ENCODE results near the gene SLC35G6.

The SLC35G6 gene

DNA sequence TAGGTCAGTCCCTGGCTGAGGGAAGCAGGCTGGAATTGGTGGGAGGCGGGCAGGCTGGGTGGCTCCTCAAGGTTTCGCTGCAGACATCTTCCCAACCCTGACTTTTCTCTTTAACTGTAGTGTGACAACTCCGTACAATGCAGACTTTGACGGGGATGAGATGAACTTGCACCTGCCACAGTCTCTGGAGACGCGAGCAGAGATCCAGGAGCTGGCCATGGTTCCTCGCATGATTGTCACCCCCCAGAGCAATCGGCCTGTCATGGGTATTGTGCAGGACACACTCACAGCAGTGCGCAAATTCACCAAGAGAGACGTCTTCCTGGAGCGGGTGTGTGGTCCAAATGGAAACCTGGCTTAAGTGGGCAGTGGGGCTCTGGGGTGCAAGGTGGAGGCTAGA, 17.9 kb downstream of the SLC35G6 start:
- TF ChIP-seq TAF1 (IDR thresholded peaks at IDR 0.05; ENCODE audit: low read depth, low read length) (no peak), SPI1 (IDR thresholded peaks at IDR 0.05; ENCODE audit: low read depth, low read length) (no peak), POLR2A (IDR thresholded peaks at IDR 0.05; ENCODE audit: low read depth, low read length) (no peak), POLR2AphosphoS5 (IDR thresholded peaks at IDR 0.05; ENCODE audit: low read depth, low read length) (no peak), PAX5 (IDR thresholded peaks at IDR 0.05; ENCODE audit: insufficient read depth, low read length, severe bottlenecking) (no peak)
- no peak for FAIRE-seq
- no peak for DNase-seq (ENCODE audit: insufficient read length, low spot score)

DNA sequence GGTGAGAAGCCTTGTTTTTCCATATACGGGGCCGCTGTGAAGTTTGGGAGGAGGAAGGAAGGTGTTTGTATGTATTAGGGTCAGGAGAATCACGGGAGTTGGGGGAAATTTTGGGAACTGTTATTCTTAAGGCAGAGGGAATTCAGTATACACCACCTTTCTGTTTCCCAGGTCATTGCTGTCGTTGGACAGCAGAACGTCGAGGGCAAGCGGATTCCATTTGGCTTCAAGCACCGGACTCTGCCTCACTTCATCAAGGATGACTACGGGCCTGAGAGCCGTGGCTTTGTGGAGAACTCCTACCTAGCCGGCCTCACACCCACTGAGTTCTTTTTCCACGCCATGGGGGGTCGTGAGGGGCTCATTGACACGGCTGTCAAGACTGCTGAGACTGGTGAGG, 20.5 kb downstream of the SLC35G6 start:
- DNase-seq (ENCODE audit: insufficient read length, low spot score) (no peak), FAIRE-seq (no peak)
- TF ChIP-seq POU2F2 (IDR thresholded peaks at IDR 0.05; ENCODE audit: low read depth, low read length) (no peak), POLR2AphosphoS5 (IDR thresholded peaks at IDR 0.05; ENCODE audit: low read depth, low read length) (no peak), TAF1 (IDR thresholded peaks at IDR 0.05; ENCODE audit: low read depth, low read length) (no peak), POLR2A (IDR thresholded peaks at IDR 0.05; ENCODE audit: low read depth, low read length) (no peak), SPI1 (IDR thresholded peaks at IDR 0.05; ENCODE audit: low read depth, low read length) (no peak), PAX5 (IDR thresholded peaks at IDR 0.05; ENCODE audit: insufficient read depth, low read length, severe bottlenecking) (no peak)

DNA sequence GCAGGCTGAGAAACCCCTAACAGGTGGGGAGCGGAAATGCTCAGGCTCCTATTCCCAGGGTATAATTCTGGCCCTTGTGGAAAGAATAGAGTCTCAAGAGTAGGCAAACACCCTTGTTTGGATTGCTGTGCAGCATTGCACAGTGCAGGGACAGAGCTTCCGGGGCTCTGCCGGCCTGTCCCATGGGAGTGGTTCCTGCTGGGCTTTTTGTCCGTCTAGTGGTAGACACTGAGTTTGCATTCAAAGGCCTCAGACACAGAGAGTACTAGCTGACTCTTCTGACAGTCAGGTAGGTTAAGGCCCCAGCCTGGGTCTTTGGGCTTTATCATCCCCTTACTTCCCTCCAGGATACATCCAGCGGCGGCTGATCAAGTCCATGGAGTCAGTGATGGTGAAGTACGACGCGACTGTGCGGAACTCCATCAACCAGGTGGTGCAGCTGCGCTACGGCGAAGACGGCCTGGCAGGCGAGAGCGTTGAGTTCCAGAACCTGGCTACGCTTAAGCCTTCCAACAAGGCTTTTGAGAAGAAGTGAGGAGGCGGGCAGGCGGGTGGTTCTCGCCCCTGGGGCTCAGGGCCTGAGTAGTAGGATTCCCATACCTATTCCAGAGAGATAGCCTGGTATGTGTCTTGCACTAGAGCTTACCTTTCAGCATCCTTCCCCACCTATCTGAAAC, 21.1 kb downstream of the SLC35G6 start:
- DNase-seq (ENCODE audit: insufficient read length, low spot score) (no peak), FAIRE-seq (no peak)
- TF ChIP-seq TAF1 (IDR thresholded peaks at IDR 0.05; ENCODE audit: low read depth, low read length) = no peak
- TF ChIP-seq POLR2AphosphoS5 (IDR thresholded peaks at IDR 0.05; ENCODE audit: low read depth, low read length) = no peak
- TF ChIP-seq PAX5 (IDR thresholded peaks at IDR 0.05; ENCODE audit: insufficient read depth, low read length, severe bottlenecking) = no peak
- no peak for TF ChIP-seq POLR2A (IDR thresholded peaks at IDR 0.05; ENCODE audit: low read depth, low read length)
- TF ChIP-seq SPI1 (IDR thresholded peaks at IDR 0.05; ENCODE audit: low read depth, low read length) = no peak
- TF ChIP-seq POU2F2 (IDR thresholded peaks at IDR 0.05; ENCODE audit: low read depth, low read length) = no peak

DNA sequence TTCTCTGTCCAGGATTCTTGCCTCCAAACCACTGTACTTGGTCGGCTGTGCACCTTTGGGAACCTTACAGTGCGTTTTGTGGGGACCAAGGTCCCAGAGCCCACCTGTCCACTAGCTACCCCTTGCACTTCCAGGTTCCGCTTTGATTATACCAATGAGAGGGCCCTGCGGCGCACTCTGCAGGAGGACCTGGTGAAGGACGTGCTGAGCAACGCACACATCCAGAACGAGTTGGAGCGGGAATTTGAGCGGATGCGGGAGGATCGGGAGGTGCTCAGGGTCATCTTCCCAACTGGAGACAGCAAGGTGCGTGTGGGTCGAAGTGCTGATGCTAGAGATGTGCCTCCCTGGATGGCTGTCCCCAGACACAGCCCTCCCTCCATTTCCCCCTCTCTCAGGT, 21.7 kb downstream of the SLC35G6 start:
- FAIRE-seq (peak; percentile 5), DNase-seq (ENCODE audit: insufficient read length, low spot score) (no peak)
- no peak for TF ChIP-seq SPI1 (IDR thresholded peaks at IDR 0.05; ENCODE audit: low read depth, low read length)
- TF ChIP-seq POLR2AphosphoS5 (IDR thresholded peaks at IDR 0.05; ENCODE audit: low read depth, low read length) = peak; percentile 40; the same call in 1 of the 2 replicates

DNA sequence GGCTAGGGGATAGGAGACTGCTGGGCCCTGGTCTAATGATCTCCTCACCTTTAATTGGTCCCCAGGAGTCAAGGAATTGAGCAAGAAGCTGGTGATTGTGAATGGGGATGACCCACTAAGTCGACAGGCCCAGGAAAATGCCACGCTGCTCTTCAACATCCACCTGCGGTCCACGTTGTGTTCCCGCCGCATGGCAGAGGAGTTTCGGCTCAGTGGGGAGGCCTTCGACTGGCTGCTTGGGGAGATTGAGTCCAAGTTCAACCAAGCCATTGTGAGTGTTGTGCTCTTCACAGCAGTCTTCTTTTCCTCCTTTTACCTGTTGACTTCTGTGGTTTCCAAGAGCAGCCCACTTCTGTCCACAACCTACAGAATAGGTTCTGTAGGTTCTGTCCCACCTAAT, 22.3 kb downstream of the SLC35G6 start:
- FAIRE-seq (no peak), DNase-seq (ENCODE audit: insufficient read length, low spot score) (no peak)
- no peak for TF ChIP-seq POU2F2 (IDR thresholded peaks at IDR 0.05; ENCODE audit: low read depth, low read length)
- TF ChIP-seq PAX5 (IDR thresholded peaks at IDR 0.05; ENCODE audit: insufficient read depth, low read length, severe bottlenecking) = no peak
- TF ChIP-seq POLR2A (IDR thresholded peaks at IDR 0.05; ENCODE audit: low read depth, low read length) = no peak; the same call in 1 of the 2 replicates
- TF ChIP-seq TAF1 (IDR thresholded peaks at IDR 0.05; ENCODE audit: low read depth, low read length) = no peak
- TF ChIP-seq POLR2AphosphoS5 (IDR thresholded peaks at IDR 0.05; ENCODE audit: low read depth, low read length) = no peak
- TF ChIP-seq SPI1 (IDR thresholded peaks at IDR 0.05; ENCODE audit: low read depth, low read length) = no peak

DNA sequence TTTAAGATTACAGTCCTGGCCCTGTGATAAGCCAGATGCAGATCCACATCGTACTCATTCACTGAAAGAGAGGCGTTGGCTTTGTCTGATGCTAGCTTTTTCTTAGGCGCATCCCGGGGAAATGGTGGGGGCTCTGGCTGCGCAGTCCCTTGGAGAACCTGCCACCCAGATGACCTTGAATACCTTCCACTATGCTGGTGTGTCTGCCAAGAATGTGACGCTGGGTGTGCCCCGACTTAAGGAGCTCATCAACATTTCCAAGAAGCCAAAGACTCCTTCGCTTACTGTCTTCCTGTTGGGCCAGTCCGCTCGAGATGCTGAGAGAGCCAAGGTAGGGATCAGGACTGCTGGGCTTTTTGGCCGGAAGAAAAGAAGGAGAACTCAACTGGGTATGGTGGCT, 26.9 kb downstream of the SLC35G6 start:
- TF ChIP-seq TAF1 (IDR thresholded peaks at IDR 0.05; ENCODE audit: low read depth, low read length) (no peak), POLR2A (IDR thresholded peaks at IDR 0.05; ENCODE audit: low read depth, low read length) (no peak), POLR2AphosphoS5 (IDR thresholded peaks at IDR 0.05; ENCODE audit: low read depth, low read length) (no peak), POU2F2 (IDR thresholded peaks at IDR 0.05; ENCODE audit: low read depth, low read length) (no peak), PAX5 (IDR thresholded peaks at IDR 0.05; ENCODE audit: insufficient read depth, low read length, severe bottlenecking) (no peak), SPI1 (IDR thresholded peaks at IDR 0.05; ENCODE audit: low read depth, low read length) (no peak)
- no peak for DNase-seq (ENCODE audit: insufficient read length, low spot score)
- FAIRE-seq = no peak

DNA sequence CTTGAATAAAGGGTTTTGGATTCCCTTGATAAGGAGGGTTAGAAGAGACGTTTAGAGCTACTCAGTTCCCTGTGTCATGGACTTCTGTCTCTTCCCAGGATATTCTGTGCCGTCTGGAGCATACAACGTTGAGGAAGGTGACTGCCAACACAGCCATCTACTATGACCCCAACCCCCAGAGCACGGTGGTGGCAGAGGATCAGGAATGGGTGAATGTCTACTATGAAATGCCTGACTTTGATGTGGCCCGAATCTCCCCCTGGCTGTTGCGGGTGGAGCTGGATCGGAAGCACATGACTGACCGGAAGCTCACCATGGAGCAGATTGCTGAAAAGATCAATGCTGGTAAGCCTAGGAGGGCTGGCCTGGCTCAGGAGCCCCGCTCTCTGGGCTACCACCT, 27.6 kb downstream of the SLC35G6 start:
- no peak for FAIRE-seq
- no peak for TF ChIP-seq SPI1 (IDR thresholded peaks at IDR 0.05; ENCODE audit: low read depth, low read length)
- 0 out of 2 replicates have a peak, but pooled peaks have one; percentile 31 for TF ChIP-seq POLR2AphosphoS5 (IDR thresholded peaks at IDR 0.05; ENCODE audit: low read depth, low read length)
- no peak for DNase-seq (ENCODE audit: insufficient read length, low spot score)

DNA sequence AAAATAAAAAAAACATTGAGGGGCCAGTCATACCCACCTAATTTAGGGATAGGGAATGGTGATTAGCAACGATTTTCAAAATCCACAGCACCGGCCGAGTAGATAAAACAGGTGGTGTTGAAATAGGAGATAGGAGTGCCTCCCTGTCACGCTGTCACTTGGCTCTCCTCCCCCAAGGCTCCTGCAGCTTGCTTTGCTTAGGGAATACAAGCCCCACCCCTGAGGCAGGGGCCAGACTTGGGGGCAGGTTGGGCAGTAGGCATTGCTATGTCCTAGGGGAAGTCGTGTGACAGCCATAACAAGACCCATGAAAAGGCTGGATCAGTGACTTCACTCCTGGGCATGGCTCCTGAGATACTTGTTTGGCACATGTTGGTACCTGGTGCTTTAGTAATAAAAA, 28.7 kb downstream of the SLC35G6 start:
- no peak; the same call in 1 of the 2 replicates for TF ChIP-seq POLR2AphosphoS5 (IDR thresholded peaks at IDR 0.05; ENCODE audit: low read depth, low read length)
- no peak for TF ChIP-seq TAF1 (IDR thresholded peaks at IDR 0.05; ENCODE audit: low read depth, low read length)
- no peak for TF ChIP-seq POU2F2 (IDR thresholded peaks at IDR 0.05; ENCODE audit: low read depth, low read length)
- no peak for TF ChIP-seq SPI1 (IDR thresholded peaks at IDR 0.05; ENCODE audit: low read depth, low read length)
- no peak for TF ChIP-seq PAX5 (IDR thresholded peaks at IDR 0.05; ENCODE audit: insufficient read depth, low read length, severe bottlenecking)
- no peak for TF ChIP-seq POLR2A (IDR thresholded peaks at IDR 0.05; ENCODE audit: low read depth, low read length)
- no peak for DNase-seq (ENCODE audit: insufficient read length, low spot score)
- no peak for FAIRE-seq

DNA sequence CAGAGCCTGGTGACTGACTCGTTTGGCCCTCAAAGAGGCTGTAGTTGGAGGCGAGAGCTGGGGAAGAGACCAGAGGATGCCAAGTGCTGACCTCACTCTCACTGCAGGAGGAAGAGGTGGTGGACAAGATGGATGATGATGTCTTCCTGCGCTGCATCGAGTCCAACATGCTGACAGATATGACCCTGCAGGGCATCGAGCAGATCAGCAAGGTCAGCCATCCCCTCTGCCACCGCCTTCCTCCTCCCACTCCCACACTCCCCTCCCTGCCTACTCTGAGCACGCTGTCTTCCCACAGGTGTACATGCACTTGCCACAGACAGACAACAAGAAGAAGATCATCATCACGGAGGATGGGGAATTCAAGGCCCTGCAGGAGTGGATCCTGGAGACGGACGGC, 29.9 kb downstream of the SLC35G6 start:
- TF ChIP-seq POLR2AphosphoS5 (IDR thresholded peaks at IDR 0.05; ENCODE audit: low read depth, low read length) (peak; percentile 75), POLR2A (IDR thresholded peaks at IDR 0.05; ENCODE audit: low read depth, low read length) (no peak)
- FAIRE-seq = no peak
- no peak for DNase-seq (ENCODE audit: insufficient read length, low spot score)

DNA sequence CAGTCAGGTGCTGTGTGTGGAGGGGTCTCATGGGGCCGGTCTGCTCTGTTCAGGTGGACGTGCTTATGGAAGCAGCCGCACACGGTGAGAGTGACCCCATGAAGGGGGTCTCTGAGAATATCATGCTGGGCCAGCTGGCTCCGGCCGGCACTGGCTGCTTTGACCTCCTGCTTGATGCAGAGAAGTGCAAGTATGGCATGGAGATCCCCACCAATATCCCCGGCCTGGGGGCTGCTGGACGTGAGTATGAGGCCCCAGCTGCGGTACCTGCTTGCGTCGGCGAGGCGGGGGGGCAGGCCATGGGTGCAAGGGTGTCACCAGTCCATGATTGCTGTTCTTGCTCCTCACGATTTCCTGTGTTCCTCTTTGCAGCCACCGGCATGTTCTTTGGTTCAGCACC, 30.9 kb downstream of the SLC35G6 start:
- DNase-seq (ENCODE audit: insufficient read length, low spot score) = no peak
- TF ChIP-seq PAX5 (IDR thresholded peaks at IDR 0.05; ENCODE audit: insufficient read depth, low read length, severe bottlenecking) = no peak
- no peak for TF ChIP-seq POU2F2 (IDR thresholded peaks at IDR 0.05; ENCODE audit: low read depth, low read length)
- no peak for TF ChIP-seq POLR2AphosphoS5 (IDR thresholded peaks at IDR 0.05; ENCODE audit: low read depth, low read length)
- no peak for TF ChIP-seq POLR2A (IDR thresholded peaks at IDR 0.05; ENCODE audit: low read depth, low read length)
- TF ChIP-seq SPI1 (IDR thresholded peaks at IDR 0.05; ENCODE audit: low read depth, low read length) = no peak
- no peak for TF ChIP-seq TAF1 (IDR thresholded peaks at IDR 0.05; ENCODE audit: low read depth, low read length)
- FAIRE-seq = no peak
